Measurements from ENCODE around the gene ALAS1.

GRCh38 chr3:52195291-52195597 is 2.7 kb upstream of the ALAS1 start:
- TF ChIP-seq CTCF (IDR thresholded peaks at IDR 0.05) = no peak
- no peak for TF ChIP-seq POLR2A (IDR thresholded peaks at IDR 0.05)
- no peak for TF ChIP-seq POLR2AphosphoS5 (IDR thresholded peaks at IDR 0.05)
